Measurements from ENCODE around the gene NRXN3.

GRCh38 chr14:78959674-78960264 is 789.6 kb downstream of the NRXN3 start:
- peak in 4 of 5 experiments; percentile 29 to 79 (median 62) for TF ChIP-seq CTCF (IDR thresholded peaks at IDR 0.05 in 4 of 5, conservative IDR thresholded peaks at IDR 0.05 in 1 of 5)
- TF ChIP-seq POLR2A (IDR thresholded peaks at IDR 0.05), result no peak
